WTC11 (cell line): ENCODE results near the gene YIF1A.

Experiments used
- ATF1 ChIP-seq: sonication (generic); formaldehyde crosslinking; IDR thresholded peaks from 2 replicates; pipeline ENCODE4 v1.8.1; 2023; ENCODE audit warnings: mild to moderate bottlenecking, moderate library complexity, missing genetic modification reagents
- FOXJ3 ChIP-seq: sonication (generic); formaldehyde crosslinking; IDR thresholded peaks from 2 replicates; pipeline ENCODE4 v1.9.0; 2021; ENCODE audit warnings: missing genetic modification reagents, mild to moderate bottlenecking, borderline replicate concordance
- PRDM15 ChIP-seq: sonication (generic); formaldehyde crosslinking; IDR thresholded peaks from 2 replicates; pipeline ENCODE4 v1.8.0; 2022; ENCODE audit warnings: missing genetic modification reagents
- SP1 ChIP-seq: sonication (generic); formaldehyde crosslinking; conservative IDR thresholded peaks from 2 replicates; pipeline ENCODE4 v1.8.1; 2022; ENCODE audit warnings: missing genetic modification reagents
- TF ChIP-seq, protein P1 (sequence below): fragments of 200-600 bp; IDR thresholded peaks from 2 replicates; pipeline ENCODE4 v1.8.0; 2022; ENCODE audit warnings: antibody characterized with exemption

- TF ChIP-seq, protein P1, sequence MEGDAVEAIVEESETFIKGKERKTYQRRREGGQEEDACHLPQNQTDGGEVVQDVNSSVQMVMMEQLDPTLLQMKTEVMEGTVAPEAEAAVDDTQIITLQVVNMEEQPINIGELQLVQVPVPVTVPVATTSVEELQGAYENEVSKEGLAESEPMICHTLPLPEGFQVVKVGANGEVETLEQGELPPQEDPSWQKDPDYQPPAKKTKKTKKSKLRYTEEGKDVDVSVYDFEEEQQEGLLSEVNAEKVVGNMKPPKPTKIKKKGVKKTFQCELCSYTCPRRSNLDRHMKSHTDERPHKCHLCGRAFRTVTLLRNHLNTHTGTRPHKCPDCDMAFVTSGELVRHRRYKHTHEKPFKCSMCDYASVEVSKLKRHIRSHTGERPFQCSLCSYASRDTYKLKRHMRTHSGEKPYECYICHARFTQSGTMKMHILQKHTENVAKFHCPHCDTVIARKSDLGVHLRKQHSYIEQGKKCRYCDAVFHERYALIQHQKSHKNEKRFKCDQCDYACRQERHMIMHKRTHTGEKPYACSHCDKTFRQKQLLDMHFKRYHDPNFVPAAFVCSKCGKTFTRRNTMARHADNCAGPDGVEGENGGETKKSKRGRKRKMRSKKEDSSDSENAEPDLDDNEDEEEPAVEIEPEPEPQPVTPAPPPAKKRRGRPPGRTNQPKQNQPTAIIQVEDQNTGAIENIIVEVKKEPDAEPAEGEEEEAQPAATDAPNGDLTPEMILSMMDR: no peak
- no peak for TF ChIP-seq PRDM15 (CRISPR knock-in tag)
- TF ChIP-seq SP1 (CRISPR knock-in tag): no peak
- TF ChIP-seq FOXJ3 (CRISPR knock-in tag): no peak
- TF ChIP-seq ATF1 (CRISPR knock-in tag): no peak
Measured at GRCh38 chr11:66309475-66309874, 20.5 kb upstream of the YIF1A start.
